Sigmoid colon (tissue), 4 donors: ENCODE measurements around the gene HECW1.

Source experiments
- CTCF ChIP-seq, 4 experiments: fragments of 450-650 bp in 3 of 4; fragments of 200-600 bp in 1 of 4; IDR thresholded peaks; one replicate each; pipeline ENCODE4 v1.5.1; 2016 to 2019; ENCODE audit warnings: antibody characterized with exemption in 4 of 4, mild to moderate bottlenecking in 3 of 4, moderate library complexity in 2 of 4
- EP300 ChIP-seq, 4 donors: sonication (generic); formaldehyde crosslinking; IDR thresholded peaks; one replicate each; pipeline ENCODE4 v1.6.1; 2017; ENCODE audit warnings: antibody characterized with exemption in 4 of 4
- POLR2A ChIP-seq, 2 donors: fragments of 450-650 bp; IDR thresholded peaks; one replicate each; pipeline ENCODE4 v1.6.1; 2016; ENCODE audit warnings: antibody characterized with exemption in 2 of 2, mild to moderate bottlenecking in 2 of 2, moderate library complexity in 2 of 2

DNA sequence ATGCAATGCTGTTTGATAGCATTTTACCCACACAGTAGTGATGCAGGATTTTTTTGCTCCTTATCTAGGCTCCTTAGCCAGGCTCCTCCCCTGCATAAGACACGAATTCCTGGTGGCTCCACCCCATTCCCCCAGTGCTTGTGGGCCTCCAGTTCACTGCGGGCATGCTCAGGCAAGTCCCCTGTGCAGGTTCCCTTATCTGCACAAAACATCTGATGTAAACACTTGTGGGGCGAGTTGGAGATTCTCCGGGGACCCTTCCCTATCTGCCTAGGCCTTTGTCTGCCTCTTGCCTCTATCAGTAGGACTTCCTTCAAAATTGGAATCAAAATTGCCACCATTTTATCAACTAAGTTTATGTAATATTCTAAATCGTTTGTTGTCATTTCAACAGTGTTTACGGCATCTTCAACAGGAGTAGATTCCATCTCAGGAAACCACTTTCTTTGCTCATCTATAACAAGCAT, 465.1 kb downstream of the HECW1 start:
- TF ChIP-seq CTCF (IDR thresholded peaks at IDR 0.05) (no peak), EP300 (IDR thresholded peaks at IDR 0.05) (no peak), POLR2A (IDR thresholded peaks at IDR 0.05) (no peak)
